ENCODE results near the gene CCDC83. TPM values are rescaled to one million over a fixed set of nuclear protein-coding genes. Genes with fewer than 3 reads are reported as not detected.
"Not testable (repeated sequence)": the region's sequence is repeated elsewhere in the genome, so short reads cannot be mapped to it uniquely, and the experiment has no call there.

The CCDC83 gene
- total and polyA plus RNA-seq, 2 donors (not counting 3 experiments of a cell fraction or from before 2014, with no cell fraction given): not detected

GRCh38 chr11:85951049-85951405, 95.8 kb downstream of the CCDC83 start:
- ChIA-PET CTCF (interaction anchor here (0.8 to 2.1 kb wide), 4 partner anchors 10 to 339 kb away, joined by 3 to 7 read pairs (median 4); no protein-coding TSS in a partner anchor), POLR2A (no interaction called here)
- no peaks in the 10 kb centered on the region for H3K9me3 ChIP-seq (replicated peaks; ENCODE audit: control insufficient read depth, insufficient read depth, low read length)
- H3K9ac ChIP-seq (replicated peaks; ENCODE audit: extremely low read depth, insufficient read depth, low read length): no peak overlapping the region
- H3K36me3 ChIP-seq (ENCODE audit: control insufficient read depth in 2 of 2, extremely low read depth in 1 of 2, insufficient read depth in 2 of 2, low read length in 2 of 2): peaks cover 4% of the 10 kb centered on the region in 2 experiments
- no peaks in the 10 kb centered on the region for H3K79me2 ChIP-seq (ENCODE audit: control insufficient read depth, insufficient read depth, low read length)
- no peaks in the 10 kb centered on the region for H4K20me1 ChIP-seq (replicated peaks; ENCODE audit: control insufficient read depth, extremely low read depth, insufficient read depth, low read length)
- FAIRE-seq: no peak
- no peak overlapping the region for H2AFZ ChIP-seq (ENCODE audit: low read depth, low read length)
- no peak for TF ChIP-seq EZH2 (IDR thresholded peaks at IDR 0.05; ENCODE audit: borderline replicate concordance, low read depth, low read length, severe bottlenecking)
- peak; percentile 7 for TF ChIP-seq POLR2AphosphoS5 (IDR thresholded peaks at IDR 0.05; ENCODE audit: insufficient read depth, low read depth, low read length)
- DNase-seq (ENCODE audit: low read depth, low spot score): no peak
- no peak overlapping the region for H3K27ac ChIP-seq (ENCODE audit: insufficient read depth, low read depth, low read length)
- no peak overlapping the region for H3K4me3 ChIP-seq (replicated peaks in 1 of 3; ENCODE audit: insufficient read depth in 1 of 3, low read depth in 1 of 3, low read length in 3 of 3)
- no peak overlapping the region for H3K4me2 ChIP-seq (ENCODE audit: insufficient read depth, low read length)
- peaks cover 29% of the 10 kb centered on the region for H3K4me1 ChIP-seq (ENCODE audit: control insufficient read depth, extremely low read depth, insufficient read depth, low read length)
- no TSS peak for BruUV-seq (replicated peaks)
- dilution Hi-C loops (cut with MboI; ENCODE audit: extremely low pct_ligation_motif_present, low sequenced_read_pairs) (no loop called here), intact Hi-C loops (cut with micrococcal nuclease) (no loop called here)
- H3K27me3 ChIP-seq (ENCODE audit: control insufficient read depth in 2 of 2, insufficient read depth in 2 of 2, low read length in 2 of 2): no peaks in the 10 kb centered on the region
- H3K9me1 ChIP-seq (replicated peaks; ENCODE audit: control insufficient read depth, extremely low read depth, insufficient read depth, low read length): no peaks in the 10 kb centered on the region

- Histone ChIP-seq H3K4me2 (ENCODE audit: insufficient read depth, low read length) (no peak overlapping the region), H3K27ac (ENCODE audit: insufficient read depth, low read depth, low read length) (no peak overlapping the region), H2AFZ (ENCODE audit: low read depth, low read length) (no peak overlapping the region), H3K27me3 (ENCODE audit: control insufficient read depth in 2 of 2, insufficient read depth in 2 of 2, low read length in 2 of 2) (no peaks in the 10 kb centered on the region), H3K9ac (replicated peaks; ENCODE audit: extremely low read depth, insufficient read depth, low read length) (no peak overlapping the region), H3K9me1 (replicated peaks; ENCODE audit: control insufficient read depth, extremely low read depth, insufficient read depth, low read length) (no peaks in the 10 kb centered on the region), H3K4me3 (replicated peaks in 1 of 3; ENCODE audit: insufficient read depth in 1 of 3, low read depth in 1 of 3, low read length in 3 of 3) (no peak overlapping the region), H3K4me1 (ENCODE audit: control insufficient read depth, extremely low read depth, insufficient read depth, low read length) (peaks cover 25% of the 10 kb centered on the region), H3K79me2 (ENCODE audit: control insufficient read depth, insufficient read depth, low read length) (no peaks in the 10 kb centered on the region), H4K20me1 (replicated peaks; ENCODE audit: control insufficient read depth, extremely low read depth, insufficient read depth, low read length) (no peaks in the 10 kb centered on the region), H3K9me3 (replicated peaks; ENCODE audit: control insufficient read depth, insufficient read depth, low read length) (no peaks in the 10 kb centered on the region), H3K36me3 (ENCODE audit: control insufficient read depth in 2 of 2, extremely low read depth in 1 of 2, insufficient read depth in 2 of 2, low read length in 2 of 2) (peaks cover 4 to 7% of the 10 kb centered on the region in 2 experiments)
- CTCF ChIA-PET: interaction anchor here (0.8 to 2.1 kb wide), 4 partner anchors 10 to 338 kb away, joined by 3 to 7 read pairs (median 4); no protein-coding TSS in a partner anchor
- no peak for FAIRE-seq
- no peak for TF ChIP-seq CTCF (IDR thresholded peaks at IDR 0.05; ENCODE audit: extremely low read depth in 1 of 2, insufficient read depth in 1 of 2, low read depth in 1 of 2, low read length in 2 of 2)
- dilution Hi-C loops (cut with MboI; ENCODE audit: extremely low pct_ligation_motif_present, low sequenced_read_pairs): no loop called here
- POLR2A ChIA-PET: no interaction called here
- no TSS peak for BruUV-seq (replicated peaks)
- DNase-seq (ENCODE audit: low read depth, low spot score): no peak
- intact Hi-C loops (cut with micrococcal nuclease): no loop called here
Observed at GRCh38 chr11:85951428-85952107, 96.4 kb downstream of the CCDC83 start.

GRCh38 chr11:85952108-85952485, 96.9 kb downstream of the CCDC83 start:
- FAIRE-seq; H4K20me1 ChIP-seq (replicated peaks; ENCODE audit: control insufficient read depth, extremely low read depth, insufficient read depth, low read length); H3K9me1 ChIP-seq (replicated peaks; ENCODE audit: control insufficient read depth, extremely low read depth, insufficient read depth, low read length); dilution Hi-C loops (cut with MboI; ENCODE audit: extremely low pct_ligation_motif_present, low sequenced_read_pairs); H2AFZ ChIP-seq (ENCODE audit: low read depth, low read length); POLR2A ChIA-PET; intact Hi-C loops (cut with micrococcal nuclease); DNase-seq (ENCODE audit: low read depth, low spot score); H3K36me3 ChIP-seq (ENCODE audit: control insufficient read depth in 2 of 2, extremely low read depth in 1 of 2, insufficient read depth in 2 of 2, low read length in 2 of 2); H3K4me2 ChIP-seq (ENCODE audit: insufficient read depth, low read length); H3K27me3 ChIP-seq (ENCODE audit: control insufficient read depth in 2 of 2, insufficient read depth in 2 of 2, low read length in 2 of 2); H3K27ac ChIP-seq (ENCODE audit: insufficient read depth, low read depth, low read length); H3K9ac ChIP-seq (replicated peaks; ENCODE audit: extremely low read depth, insufficient read depth, low read length); H3K4me3 ChIP-seq (replicated peaks in 1 of 3; ENCODE audit: insufficient read depth in 1 of 3, low read depth in 1 of 3, low read length in 3 of 3); BruUV-seq (replicated peaks); H3K79me2 ChIP-seq (ENCODE audit: control insufficient read depth, insufficient read depth, low read length); H3K9me3 ChIP-seq (replicated peaks; ENCODE audit: control insufficient read depth, insufficient read depth, low read length): not testable (repeated sequence)
- CTCF ChIA-PET: interaction anchor here (1.5 kb wide), 1 partner anchor 9 kb away, joined by 7 read pairs; no protein-coding TSS in a partner anchor
- peaks cover 19% of the 10 kb centered on the region for H3K4me1 ChIP-seq (ENCODE audit: control insufficient read depth, extremely low read depth, insufficient read depth, low read length)

Measured in endothelial cell of umbilical vein (primary cell).